ENCODE results near the gene MDFI. TPM values are rescaled to one million over a fixed set of nuclear protein-coding genes. Genes with fewer than 3 reads are reported as not detected.

MDFI gene
- total RNA-seq, 1 donor from 2014 or later: 36.7 TPM

Other genes starting within 250 kb of the MDFI start
- gene FOXP4, start 92.1 kb upstream of the MDFI start, total RNA-seq: 25.1 TPM
- gene TFEB, start 97.1 kb downstream of the MDFI start, total RNA-seq: 29.4 TPM
- not detected for gene PGC, start 108.9 kb downstream of the MDFI start, total RNA-seq
- gene FRS3, start 141.4 kb downstream of the MDFI start, total RNA-seq: 7.5 TPM
- 14.2 TPM for gene PRICKLE4, start 142.3 kb downstream of the MDFI start, total RNA-seq
- 209 TPM for gene TOMM6, start 149.2 kb downstream of the MDFI start, total RNA-seq

All from ureter (tissue), 1 donor.